ENCODE results near the gene PNMA8C. TPM values are rescaled to one million over a fixed set of nuclear protein-coding genes. Genes with fewer than 3 reads are reported as not detected.

PNMA8C gene
- not detected for total RNA-seq

DNA sequence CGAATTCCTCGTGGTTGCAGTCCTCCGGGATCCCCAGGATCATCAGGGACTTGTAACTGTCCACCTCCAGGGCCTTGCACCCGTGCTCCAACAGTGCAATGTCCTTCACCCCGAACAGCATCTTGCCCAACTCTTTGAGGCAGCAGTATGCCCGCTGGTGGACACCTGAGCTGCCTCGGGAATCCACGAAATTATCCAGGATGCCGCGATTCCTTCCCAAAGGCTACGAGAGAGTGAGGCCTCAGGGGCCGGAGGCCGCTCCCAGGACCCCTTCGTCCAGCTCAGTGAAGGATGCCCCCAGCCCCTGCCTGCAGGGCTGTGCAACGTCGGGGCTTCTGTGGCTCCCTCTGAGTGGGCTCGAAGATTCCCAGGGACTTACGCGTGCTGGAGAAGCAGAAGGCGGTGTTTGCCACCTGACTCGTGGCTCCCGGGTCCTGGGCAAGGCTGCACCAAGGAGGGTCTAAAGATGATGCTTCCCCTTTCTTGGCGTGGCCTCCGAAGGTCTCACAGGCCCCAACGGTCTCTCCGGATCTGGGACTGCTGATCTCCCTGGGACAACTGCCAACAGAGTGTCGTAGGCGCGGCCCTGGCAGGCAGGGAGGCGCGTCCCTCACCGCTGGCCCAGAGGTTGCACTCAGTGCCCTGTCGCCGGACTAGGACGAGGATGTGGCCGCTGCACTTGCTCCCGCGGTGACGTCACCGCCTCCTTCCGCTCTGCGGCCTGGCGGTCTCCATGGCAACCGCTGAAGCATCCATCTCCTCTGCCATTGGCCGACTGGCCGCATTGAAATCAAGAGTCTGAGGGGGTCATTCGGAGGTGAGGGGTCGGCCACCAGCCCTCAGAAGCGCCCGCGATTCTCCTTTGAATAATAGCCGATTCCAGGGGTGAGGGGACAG, at the start of gene PNMA8C:
Gene PNMA8C, minus strand, starts transcription at position 698 of the 897 bp plus-strand sequence. Its CDS starts 577 bp downstream, at position 121.
- TF ChIP-seq, protein P1, sequence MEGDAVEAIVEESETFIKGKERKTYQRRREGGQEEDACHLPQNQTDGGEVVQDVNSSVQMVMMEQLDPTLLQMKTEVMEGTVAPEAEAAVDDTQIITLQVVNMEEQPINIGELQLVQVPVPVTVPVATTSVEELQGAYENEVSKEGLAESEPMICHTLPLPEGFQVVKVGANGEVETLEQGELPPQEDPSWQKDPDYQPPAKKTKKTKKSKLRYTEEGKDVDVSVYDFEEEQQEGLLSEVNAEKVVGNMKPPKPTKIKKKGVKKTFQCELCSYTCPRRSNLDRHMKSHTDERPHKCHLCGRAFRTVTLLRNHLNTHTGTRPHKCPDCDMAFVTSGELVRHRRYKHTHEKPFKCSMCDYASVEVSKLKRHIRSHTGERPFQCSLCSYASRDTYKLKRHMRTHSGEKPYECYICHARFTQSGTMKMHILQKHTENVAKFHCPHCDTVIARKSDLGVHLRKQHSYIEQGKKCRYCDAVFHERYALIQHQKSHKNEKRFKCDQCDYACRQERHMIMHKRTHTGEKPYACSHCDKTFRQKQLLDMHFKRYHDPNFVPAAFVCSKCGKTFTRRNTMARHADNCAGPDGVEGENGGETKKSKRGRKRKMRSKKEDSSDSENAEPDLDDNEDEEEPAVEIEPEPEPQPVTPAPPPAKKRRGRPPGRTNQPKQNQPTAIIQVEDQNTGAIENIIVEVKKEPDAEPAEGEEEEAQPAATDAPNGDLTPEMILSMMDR (IDR thresholded peaks at IDR 0.05): no peak
- ATAC-seq (ENCODE audit: low FRiP score) (no peak), DNase-seq (ENCODE audit: low spot score) (no peak)

DNA sequence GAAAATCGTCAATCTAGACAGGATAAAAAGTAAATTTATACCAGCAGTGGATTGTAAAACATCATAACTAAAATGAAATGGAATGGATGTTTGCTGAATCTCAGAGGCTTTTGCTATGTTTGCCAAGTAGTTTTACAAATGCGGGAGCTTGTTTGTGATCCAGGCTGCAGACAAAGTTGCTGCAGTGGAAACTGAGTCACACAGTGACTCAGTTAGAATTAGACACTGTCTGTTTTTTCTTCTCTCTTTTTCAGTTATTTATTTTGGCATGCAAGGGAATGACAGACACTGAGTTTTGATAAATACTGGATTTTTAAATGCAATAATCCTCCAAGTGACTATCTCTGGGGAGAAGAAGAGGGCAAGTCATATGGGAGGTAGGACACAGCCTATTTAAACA, 47.2 kb upstream of the PNMA8C start:
- DNase-seq (ENCODE audit: low spot score): no peak
- no peak for ATAC-seq (ENCODE audit: low FRiP score)

DNA sequence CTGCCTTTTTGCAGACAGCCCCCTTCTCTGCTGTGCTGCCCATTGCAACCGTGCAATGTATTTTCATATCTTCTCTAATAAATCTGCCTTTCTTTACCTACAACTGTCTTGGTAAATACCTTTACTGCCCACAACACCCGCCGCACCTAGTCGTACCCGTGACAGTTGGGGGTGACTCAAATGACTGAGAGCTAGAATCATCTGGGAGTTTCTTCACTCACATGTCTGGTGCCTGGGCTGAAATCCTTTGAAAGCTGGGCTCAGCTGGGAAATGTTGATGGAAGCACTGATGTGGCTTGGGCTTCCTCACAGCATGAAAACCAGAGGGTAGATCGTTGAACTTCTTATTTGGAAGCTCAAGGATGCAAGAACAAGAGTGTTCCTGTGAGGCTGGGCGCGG, 45.5 kb upstream of the PNMA8C start:
- ATAC-seq (ENCODE audit: low FRiP score) (no peak), DNase-seq (ENCODE audit: low spot score) (no peak)
- TF ChIP-seq, protein P1 (IDR thresholded peaks at IDR 0.05): no peak

More for the DNA sequence above, 47.2 kb upstream of the PNMA8C start:
- TF ChIP-seq, protein P1 (IDR thresholded peaks at IDR 0.05): no peak

DNA sequence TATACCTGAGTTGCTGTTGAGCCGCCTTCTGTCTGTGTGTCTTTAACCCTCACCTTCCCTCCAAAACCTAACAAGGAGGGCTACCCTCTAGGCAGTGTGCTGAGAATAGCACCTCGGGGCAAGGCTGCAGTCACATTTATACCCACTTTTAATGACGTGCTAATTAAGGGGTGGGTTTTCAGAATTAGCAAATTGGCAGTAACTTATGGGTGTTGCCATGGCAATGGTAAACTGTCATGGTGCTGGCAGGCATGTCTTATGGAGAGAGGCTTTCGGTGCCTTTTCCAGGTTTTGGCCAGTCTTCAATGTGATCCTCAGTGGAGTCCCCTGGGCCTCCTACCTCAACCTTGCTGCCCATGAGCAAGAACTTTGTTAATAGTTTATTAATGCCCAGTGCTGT, 43.9 kb upstream of the PNMA8C start:
- DNase-seq (ENCODE audit: low spot score): no peak
- TF ChIP-seq, protein P1 (IDR thresholded peaks at IDR 0.05): no peak
- no peak for ATAC-seq (ENCODE audit: low FRiP score)

DNA sequence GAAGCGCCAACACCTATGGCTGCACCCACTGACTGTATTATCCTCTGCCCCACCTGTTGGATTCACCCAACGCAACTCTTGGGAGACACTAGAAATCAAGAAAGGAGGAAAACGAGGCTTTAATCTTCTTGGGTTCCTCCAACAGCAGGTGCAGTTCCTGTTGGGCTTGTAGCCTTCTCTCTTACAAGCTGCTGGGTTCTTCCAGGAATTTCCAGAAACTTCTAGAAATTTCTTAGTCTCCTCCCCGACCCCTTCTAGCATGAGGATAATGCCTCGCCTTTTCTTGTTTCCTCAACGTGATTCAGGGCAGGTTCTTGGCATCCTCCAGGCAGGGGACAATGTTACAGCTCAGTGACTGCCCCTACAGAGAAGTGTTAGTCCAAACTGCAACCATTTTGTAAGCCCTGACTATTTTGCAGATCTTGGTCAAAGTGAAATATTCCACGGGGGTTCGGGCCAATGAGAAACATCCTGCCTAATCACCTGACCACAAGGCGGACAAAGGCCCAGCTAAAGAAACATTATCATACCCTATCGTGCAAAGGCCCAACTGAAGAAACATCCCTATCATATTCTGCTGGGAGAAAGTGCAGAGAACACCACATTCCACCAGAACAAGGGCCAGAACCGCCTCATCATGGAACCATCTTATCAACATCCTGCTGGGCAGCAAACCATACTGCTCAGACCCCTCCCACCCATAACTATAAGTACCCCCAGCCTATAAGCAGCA, 43.2 kb upstream of the PNMA8C start:
- TF ChIP-seq, protein P1 (IDR thresholded peaks at IDR 0.05): no peak
- no peak for ATAC-seq (ENCODE audit: low FRiP score)
- DNase-seq (ENCODE audit: low spot score): no peak

DNA sequence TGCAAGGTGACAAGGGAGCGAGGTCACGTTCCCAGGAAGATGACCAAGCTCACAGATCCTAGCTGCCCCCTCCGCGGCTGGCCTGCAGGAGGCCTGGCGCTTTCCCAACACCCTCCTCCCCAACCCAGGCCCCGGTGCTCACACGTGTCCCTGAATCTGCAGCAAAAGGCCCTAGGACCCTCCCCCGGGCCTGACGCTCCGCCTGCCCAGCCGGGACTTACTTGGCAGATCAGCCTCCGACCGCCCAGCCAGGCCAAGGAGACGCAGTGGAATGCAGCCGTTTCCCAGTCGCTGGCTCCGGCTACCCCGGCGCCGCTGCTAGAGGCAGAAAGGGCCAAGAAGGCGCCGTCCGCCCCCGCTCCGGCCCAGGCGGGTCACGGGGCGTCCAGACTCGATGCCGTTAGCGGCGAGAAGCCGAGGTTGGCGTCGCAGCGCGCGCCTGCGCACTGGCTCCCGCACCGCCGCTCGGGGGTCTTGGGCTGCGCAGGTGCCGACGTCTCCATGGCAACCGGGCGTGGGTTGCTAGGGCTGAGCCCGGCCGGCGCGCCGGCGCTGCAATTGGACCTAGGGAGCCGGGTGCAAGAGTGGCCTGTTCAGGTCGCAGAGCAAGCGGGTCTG, 42.5 kb upstream of the PNMA8C start, which contains the start of gene PNMA8A:
Gene PNMA8A, minus strand, starts transcription at position 448 of the 618 bp plus-strand sequence. CDS start 528 bp downstream, outside the sequence.
- TF ChIP-seq, protein P1 (IDR thresholded peaks at IDR 0.05): no peak
- DNase-seq (ENCODE audit: low spot score): no peak
- ATAC-seq (ENCODE audit: low FRiP score): peak; percentile 58

Measured in omental fat pad (tissue), 4 donors.